Measurements from ENCODE around the gene NACAD.

The NACAD gene

GRCh38 chr7:45073031-45073785 is 15.6 kb downstream of the NACAD start:
- DNase-seq, result no peak

GRCh38 chr7:45072131-45073030 is 16.4 kb downstream of the NACAD start:
- no peak for DNase-seq

- no peak for DNase-seq
Observed at GRCh38 chr7:45071528-45071927, 17.2 kb downstream of the NACAD start.

GRCh38 chr7:45070254-45070642 is 18.5 kb downstream of the NACAD start:
- DNase-seq, result no peak

GRCh38 chr7:45069444-45070253 is 19.1 kb downstream of the NACAD start:
- DNase-seq, result no peak

GRCh38 chr7:45068236-45069023 is 20.3 kb downstream of the NACAD start:
- no peak for DNase-seq

- no peak for DNase-seq
Observed at GRCh38 chr7:45067582-45067981, 21.2 kb downstream of the NACAD start.

- DNase-seq, result no peak
Observed at GRCh38 chr7:45066409-45066808, 22.4 kb downstream of the NACAD start.

GRCh38 chr7:45065031-45065995 is 23.5 kb downstream of the NACAD start:
- no peak for DNase-seq

GRCh38 chr7:45064047-45064725 is 24.6 kb downstream of the NACAD start:
- no peak for DNase-seq

GRCh38 chr7:45061806-45062425 is 26.9 kb downstream of the NACAD start:
- no peak for DNase-seq

- DNase-seq, result no peak
Observed at GRCh38 chr7:45061352-45061751, 27.4 kb downstream of the NACAD start.

- no peak for DNase-seq
Observed at GRCh38 chr7:45060295-45060694, 28.5 kb downstream of the NACAD start.

GRCh38 chr7:45057878-45058277 is 30.9 kb downstream of the NACAD start:
- DNase-seq, result no peak

GRCh38 chr7:45055594-45056219 is 33.1 kb downstream of the NACAD start:
- DNase-seq, result no peak

- no peak for DNase-seq
Observed at GRCh38 chr7:45055016-45055415, 33.8 kb downstream of the NACAD start.

- DNase-seq, result no peak
Observed at GRCh38 chr7:45054442-45054841, 34.3 kb downstream of the NACAD start.

GRCh38 chr7:45053941-45054340 is 34.8 kb downstream of the NACAD start:
- no peak for DNase-seq

- DNase-seq, result no peak
Observed at GRCh38 chr7:45053401-45053800, 35.4 kb downstream of the NACAD start.

- no peak for DNase-seq
Observed at GRCh38 chr7:45052011-45052410, 36.8 kb downstream of the NACAD start.
